Superior temporal gyrus (tissue), 1 donor: ENCODE measurements around the gene ADARB1.

Experiments
- DNase-seq: peaks from one replicate; pipeline ENCODE4 v3.0.0-alpha.2; 2016; ENCODE audit errors: extremely low spot score

The ADARB1 gene

GRCh38 chr21:45253633-45254459 lies 179.5 kb downstream of the ADARB1 start:
- DNase-seq, result no peak

DNA sequence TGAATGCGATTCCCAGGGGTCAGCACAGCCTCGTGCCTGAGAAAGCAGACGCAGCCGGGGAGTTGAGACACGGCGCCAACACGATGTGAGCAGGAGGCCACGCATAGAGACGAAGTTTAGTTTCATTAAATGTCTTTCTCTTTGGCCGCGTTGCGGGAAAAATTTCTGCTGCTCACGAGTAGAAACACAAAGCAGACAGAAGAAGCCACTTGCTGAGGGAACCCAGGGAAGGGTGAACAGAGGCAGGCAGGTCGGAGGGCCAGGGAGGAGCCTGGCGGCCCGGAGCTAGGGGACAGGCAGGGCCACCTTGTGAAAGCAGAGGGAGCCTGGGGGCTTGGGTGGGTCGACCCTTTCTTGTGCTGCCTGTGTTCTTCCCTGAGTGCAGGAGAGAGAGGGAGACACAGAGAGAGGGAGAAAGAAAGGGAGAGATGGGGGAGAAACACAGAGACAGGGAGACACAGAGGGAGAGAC lies 180.1 kb downstream of the ADARB1 start:
- DNase-seq, result no peak

- DNase-seq, result no peak
These were observed 181.1 kb downstream of the ADARB1 start for GRCh38 chr21:45255381-45256020.

GRCh38 chr21:45256021-45256911 lies 181.9 kb downstream of the ADARB1 start:
- DNase-seq, result no peak

GRCh38 chr21:45256912-45257672 lies 182.7 kb downstream of the ADARB1 start:
- no peak for DNase-seq

DNA sequence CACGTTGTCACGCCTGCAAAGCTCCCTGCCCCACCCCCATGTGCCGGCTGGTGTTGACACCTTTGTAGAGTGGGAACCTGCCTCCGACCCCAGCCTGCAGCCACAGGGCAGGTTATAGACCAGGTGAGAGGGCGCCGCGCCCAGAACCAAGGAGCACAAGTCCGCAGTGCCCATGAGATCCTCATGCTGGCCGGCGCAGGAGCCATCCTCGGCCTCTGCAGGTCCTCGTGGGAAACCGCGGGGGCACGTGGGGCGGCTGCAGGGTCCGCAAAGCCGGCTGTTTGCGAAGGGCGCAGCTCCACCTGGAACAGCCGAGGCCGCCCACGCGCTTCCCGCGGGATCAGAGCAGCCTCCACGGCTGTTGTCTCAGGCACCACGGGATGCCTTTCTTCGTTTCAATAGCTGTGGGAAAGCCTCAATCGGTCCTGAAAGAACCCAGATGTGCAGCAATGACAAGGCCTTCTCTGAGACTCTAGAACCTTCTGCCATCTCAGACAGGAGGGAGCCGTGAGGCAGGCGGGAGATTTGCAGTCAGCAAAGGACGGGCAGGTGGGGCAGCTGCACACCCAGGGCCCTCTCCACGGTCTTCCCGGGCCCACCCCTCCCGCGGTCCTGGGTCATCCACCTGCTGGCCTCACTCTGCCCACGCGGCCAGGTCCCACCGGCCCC lies 183.4 kb downstream of the ADARB1 start:
- DNase-seq, result no peak

- no peak for DNase-seq
These were observed 184.1 kb downstream of the ADARB1 start for GRCh38 chr21:45258466-45258865.

GRCh38 chr21:45259206-45259840 lies 184.9 kb downstream of the ADARB1 start:
- DNase-seq, result no peak

DNA sequence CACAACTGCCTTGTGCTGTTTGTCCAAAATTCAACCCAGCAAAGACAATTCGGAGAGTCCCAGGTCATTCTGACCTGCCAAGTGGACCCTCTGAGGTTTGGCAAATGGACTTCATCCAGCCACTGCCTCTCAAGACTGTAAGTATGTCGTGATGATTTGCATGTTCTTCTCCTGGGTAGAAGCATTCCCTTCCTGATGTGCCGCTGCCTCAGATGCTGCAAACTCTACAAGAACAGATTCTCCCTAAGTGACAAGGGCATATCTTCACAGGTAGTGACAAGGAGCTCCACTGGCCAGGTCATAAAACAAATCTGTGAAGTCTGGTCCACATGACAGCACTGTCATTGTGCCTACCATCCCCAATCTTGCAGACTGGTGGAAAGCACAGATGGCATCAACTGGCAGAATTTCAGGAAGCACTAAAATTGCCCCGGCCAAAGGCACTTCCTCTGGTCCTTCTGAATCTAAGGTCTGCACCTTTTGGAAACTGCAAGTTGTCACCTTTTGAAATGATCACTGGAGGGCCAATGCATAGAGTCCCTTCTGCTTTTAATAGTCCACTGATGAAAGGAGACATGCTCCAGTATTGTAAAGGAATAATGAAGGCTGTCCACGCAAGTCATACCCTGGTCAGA lies 185.9 kb downstream of the ADARB1 start:
- DNase-seq, result no peak

GRCh38 chr21:45261093-45261492 lies 186.7 kb downstream of the ADARB1 start:
- DNase-seq, result no peak

GRCh38 chr21:45262041-45262581 lies 187.7 kb downstream of the ADARB1 start:
- no peak for DNase-seq

DNA sequence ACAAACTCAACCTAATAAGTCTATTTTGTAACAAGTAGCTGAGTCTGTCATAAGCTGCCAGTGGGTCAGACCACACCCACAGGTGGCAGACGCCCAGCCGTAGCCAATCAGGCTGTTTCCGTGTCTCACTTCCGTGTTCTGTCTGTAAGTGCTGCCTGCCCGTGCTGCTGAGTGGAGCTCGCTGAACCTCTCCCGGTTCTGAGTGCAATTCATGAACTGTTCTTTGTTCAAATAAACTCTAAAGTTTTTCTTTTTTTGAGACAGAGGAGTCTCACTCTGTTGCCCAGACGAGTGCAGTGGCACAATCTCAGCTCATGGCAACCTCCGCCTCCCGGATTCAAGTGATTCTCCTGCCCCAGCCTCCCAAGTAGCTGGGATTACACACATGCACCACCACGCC lies 188.2 kb downstream of the ADARB1 start:
- DNase-seq, result no peak

- DNase-seq, result no peak
These were observed 189.2 kb downstream of the ADARB1 start for GRCh38 chr21:45263534-45263933.

GRCh38 chr21:45264146-45264911 lies 189.9 kb downstream of the ADARB1 start:
- DNase-seq, result no peak

DNA sequence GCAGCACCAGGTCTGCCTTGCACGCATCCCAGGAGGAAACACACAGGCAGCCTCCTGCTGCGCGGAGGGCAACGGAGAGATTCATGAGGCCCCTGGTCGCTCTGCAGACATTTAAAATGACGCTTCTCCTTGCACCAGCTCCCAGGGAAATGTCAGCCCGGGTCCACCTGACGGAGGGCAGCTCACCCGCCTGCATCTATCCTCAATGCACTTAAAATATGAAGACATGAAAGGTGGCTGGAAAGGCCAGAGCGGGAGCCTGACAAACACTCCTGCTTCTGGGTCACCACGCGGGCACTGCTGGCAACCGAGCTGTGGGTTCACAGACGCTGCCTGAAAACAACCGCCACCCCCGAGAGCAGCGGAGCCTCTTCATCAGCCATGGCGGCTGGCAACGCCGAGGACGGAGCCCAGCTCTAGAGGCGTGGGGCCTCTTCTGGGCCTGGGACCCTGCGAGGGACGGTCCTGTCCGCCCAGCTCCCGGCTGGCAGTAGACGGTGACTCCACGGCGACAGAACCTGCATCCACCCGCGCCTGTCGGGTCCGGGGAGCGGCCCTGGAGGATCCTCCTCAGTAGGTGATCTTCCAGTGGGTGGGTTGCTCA lies 190.6 kb downstream of the ADARB1 start:
- no peak for DNase-seq

GRCh38 chr21:45265721-45266517 lies 191.5 kb downstream of the ADARB1 start:
- DNase-seq, result no peak
